PC-3 (cell line): ENCODE measurements around the gene ZNF467. TPM values are rescaled to one million over a fixed set of nuclear protein-coding genes. Genes with fewer than 3 reads are reported as not detected.

ENCODE experiments used
- ATAC-seq: fragments of 200-7000 bp; cut with Tn5 transposase; 2 replicates; pipeline ENCODE4 v1.9.1; 2020; ENCODE audit warnings: mild to moderate bottlenecking, moderate library complexity
- BruUV-seq: library from RNA; stranded (reverse); fragments of 400-500 nt; replicated peaks from 2 replicates; lab custom pipeline; 2021; lab: Mats Ljungman, UMichigan
- CTCF ChIA-PET: fragments of 300-600 bp; sonication (Branson Sonifier 250); formaldehyde crosslinking; loops from one replicate; lab custom pipeline; 2022; ENCODE audit warnings: antibody characterized with exemption; lab: Charles Lee
- POLR2A ChIA-PET: fragments of 300-600 bp; sonication (Branson Sonifier 250); formaldehyde crosslinking; loops from one replicate; lab custom pipeline; 2022; ENCODE audit warnings: antibody characterized with exemption; ENCODE audit not compliant: unreplicated experiment; lab: Charles Lee
- DNase-seq: peaks from one replicate; pipeline ENCODE4 v3.0.0-alpha.2; 2015
- H2AFZ ChIP-seq: fragments of 300-600 bp; sonication (generic); 2 replicates; pipeline ENCODE4 v1.6.0; 2016; ENCODE audit warnings: antibody characterized with exemption, low read length
- H3F3A ChIP-seq: fragments of 300-600 bp; sonication (generic); one replicate; pipeline ENCODE4 v1.6.0; 2017; ENCODE audit warnings: antibody characterized with exemption, low read length, control low read depth, mild to moderate bottlenecking; ENCODE audit not compliant: unreplicated experiment
- H3K27ac ChIP-seq: fragments of 300-600 bp; sonication (generic); 2 replicates; pipeline ENCODE4 v1.5.1; 2016; ENCODE audit warnings: mild to moderate bottlenecking, low read length
- H3K27me3 ChIP-seq: fragments of 300-600 bp; sonication (generic); 2 replicates; pipeline ENCODE4 v1.6.1; 2016; ENCODE audit warnings: low read length, mixed read lengths
- H3K36me3 ChIP-seq: fragments of 300-600 bp; sonication (generic); 2 replicates; pipeline ENCODE4 v1.6.1; 2016; ENCODE audit warnings: low read depth, mixed run types, low read length, mixed read lengths
- H3K4me1 ChIP-seq: fragments of 300-600 bp; sonication (generic); 2 replicates; pipeline ENCODE4 v1.5.1; 2016; ENCODE audit warnings: low read length; ENCODE audit not compliant: insufficient read depth
- H3K4me2 ChIP-seq: fragments of 300-600 bp; sonication (generic); 2 replicates; pipeline ENCODE4 v1.6.0; 2016; ENCODE audit warnings: low read length
- H3K4me3 ChIP-seq: fragments of 300-600 bp; sonication (generic); 2 replicates; pipeline ENCODE4 v1.5.1; 2016; ENCODE audit warnings: mild to moderate bottlenecking, low read length, mixed read lengths
- H3K79me2 ChIP-seq: fragments of 300-600 bp; sonication (generic); 2 replicates; pipeline ENCODE4 v1.6.1; 2017; ENCODE audit warnings: low read length, mixed read lengths
- H3K9ac ChIP-seq: fragments of 300-600 bp; sonication (generic); 2 replicates; pipeline ENCODE4 v1.6.0; 2016; ENCODE audit warnings: mild to moderate bottlenecking, low read length
- H3K9me2 ChIP-seq: fragments of 300-600 bp; sonication (generic); replicated peaks from 2 replicates; pipeline ENCODE4 v1.6.1; 2016; ENCODE audit warnings: mixed run types, low read length, mixed read lengths
- H3K9me3 ChIP-seq: fragments of 300-600 bp; sonication (generic); 2 replicates; pipeline ENCODE4 v1.6.1; 2016; ENCODE audit warnings: low read length, mixed read lengths
- H4K20me1 ChIP-seq: fragments of 300-600 bp; sonication (generic); 2 replicates; pipeline ENCODE4 v1.6.1; 2016; ENCODE audit warnings: low read length, mixed read lengths
- CTCF ChIP-seq: fragments of 300-600 bp; sonication (generic); conservative IDR thresholded peaks from 2 replicates; pipeline ENCODE4 v1.5.1; 2017; ENCODE audit warnings: antibody characterized with exemption, low read depth, mild to moderate bottlenecking, low read length
- EZH2 ChIP-seq: fragments of 300-600 bp; sonication (generic); IDR thresholded peaks from one replicate; pipeline ENCODE4 v1.6.1; 2017; ENCODE audit warnings: antibody characterized with exemption, mild to moderate bottlenecking, low read length; ENCODE audit not compliant: unreplicated experiment
- EZH2phosphoT487 ChIP-seq: fragments of 300-600 bp; sonication (generic); IDR thresholded peaks from 2 replicates; pipeline ENCODE4 v1.6.1; 2018; ENCODE audit warnings: mild to moderate bottlenecking, antibody characterized with exemption, low read length, borderline replicate concordance
- intact Hi-C: fragments of 100-400 bp; cut with micrococcal nuclease; formaldehyde crosslinking; loops from 2 replicates; pipeline ENCODE4 v1.9.0; 2023
- total RNA-seq: library from RNA; depleted of rRNA; stranded (reverse); fragments of >200 nt; gene quantifications from 2 replicates; pipeline ENCODE4 v1.2.3, GENCODE V29; 2014

The ZNF467 gene
- total RNA-seq, 1 experiment from 2014 or later = 6.3 TPM

- Histone ChIP-seq H3K4me1 (no peaks in the 10 kb centered on the region), H3K36me3 (no peaks in the 10 kb centered on the region), H2AFZ (no peak overlapping the region), H4K20me1 (no peaks in the 10 kb centered on the region), H3K4me3 (no peak overlapping the region), H3K9me3 (no peaks in the 10 kb centered on the region), H3F3A (no peaks in the 10 kb centered on the region), H3K27me3 (no peaks in the 10 kb centered on the region), H3K4me2 (no peak overlapping the region), H3K9me2 (no peaks in the 10 kb centered on the region), H3K79me2 (no peaks in the 10 kb centered on the region), H3K9ac (no peak overlapping the region), H3K27ac (no peak overlapping the region)
- POLR2A ChIA-PET = interaction anchor here (0.5 kb wide), 1 partner anchor 658 kb away, joined by 3 read pairs; no protein-coding TSS in a partner anchor
- no peak for DNase-seq
- BruUV-seq = no TSS peak
- ATAC-seq = no peak
- CTCF ChIA-PET = no interaction called here
- intact Hi-C loops = no loop called here
- TF ChIP-seq CTCF = no peak
- no peak for TF ChIP-seq EZH2
- TF ChIP-seq EZH2phosphoT487 = no peak
These were observed 48.1 kb upstream of the ZNF467 start for GRCh38 chr7:149821191-149822148.

GRCh38 chr7:149820622-149821190 lies 47.3 kb upstream of the ZNF467 start:
- Histone ChIP-seq H3K9me3 (no peaks in the 10 kb centered on the region), H3K27ac (no peak overlapping the region), H2AFZ (no peak overlapping the region), H3K79me2 (no peaks in the 10 kb centered on the region), H3K27me3 (no peaks in the 10 kb centered on the region), H4K20me1 (no peaks in the 10 kb centered on the region), H3K36me3 (no peaks in the 10 kb centered on the region), H3K9me2 (no peaks in the 10 kb centered on the region), H3F3A (no peaks in the 10 kb centered on the region), H3K4me3 (no peak overlapping the region), H3K9ac (no peak overlapping the region), H3K4me1 (no peaks in the 10 kb centered on the region), H3K4me2 (no peak overlapping the region)
- no peak for DNase-seq
- CTCF ChIA-PET = no interaction called here
- intact Hi-C loops = no loop called here
- POLR2A ChIA-PET = interaction anchor here (0.5 kb wide), 1 partner anchor 659 kb away, joined by 3 read pairs; no protein-coding TSS in a partner anchor
- no peak for ATAC-seq
- no peak for TF ChIP-seq EZH2
- TF ChIP-seq CTCF = no peak
- no peak for TF ChIP-seq EZH2phosphoT487
- BruUV-seq = no TSS peak

- intact Hi-C loops = no loop called here
- Histone ChIP-seq H3K27me3 (no peaks in the 10 kb centered on the region), H3K9ac (no peak overlapping the region), H3K4me3 (no peak overlapping the region), H3K4me1 (no peaks in the 10 kb centered on the region), H3K79me2 (no peaks in the 10 kb centered on the region), H3K36me3 (no peaks in the 10 kb centered on the region), H3K9me3 (no peaks in the 10 kb centered on the region), H3K27ac (no peak overlapping the region), H4K20me1 (no peaks in the 10 kb centered on the region), H2AFZ (no peak overlapping the region), H3K9me2 (no peaks in the 10 kb centered on the region), H3K4me2 (no peak overlapping the region), H3F3A (no peaks in the 10 kb centered on the region)
- BruUV-seq = no TSS peak
- DNase-seq = no peak
- no peak for TF ChIP-seq EZH2
- TF ChIP-seq EZH2phosphoT487 = no peak
- no peak for TF ChIP-seq CTCF
- POLR2A ChIA-PET = no interaction called here
- CTCF ChIA-PET = no interaction called here
- no peak for ATAC-seq
These were observed 46.6 kb upstream of the ZNF467 start for GRCh38 chr7:149819961-149820340.
